GM10847 (cell line): ENCODE data around the gene RPS2.
A peak's percentile ranks its signal among the peaks of the same experiment; 100 is the strongest.

Source experiments
- POLR2A ChIP-seq: IDR thresholded peaks from 2 replicates; pipeline ENCODE4 v1.6.1; 2011; ENCODE audit not compliant: insufficient read length; ENCODE audit errors: extremely low read depth

The RPS2 gene

GRCh38 chr16:1979271-1980029 is 14.8 kb upstream of the RPS2 start:
- TF ChIP-seq POLR2A: no peak

DNA sequence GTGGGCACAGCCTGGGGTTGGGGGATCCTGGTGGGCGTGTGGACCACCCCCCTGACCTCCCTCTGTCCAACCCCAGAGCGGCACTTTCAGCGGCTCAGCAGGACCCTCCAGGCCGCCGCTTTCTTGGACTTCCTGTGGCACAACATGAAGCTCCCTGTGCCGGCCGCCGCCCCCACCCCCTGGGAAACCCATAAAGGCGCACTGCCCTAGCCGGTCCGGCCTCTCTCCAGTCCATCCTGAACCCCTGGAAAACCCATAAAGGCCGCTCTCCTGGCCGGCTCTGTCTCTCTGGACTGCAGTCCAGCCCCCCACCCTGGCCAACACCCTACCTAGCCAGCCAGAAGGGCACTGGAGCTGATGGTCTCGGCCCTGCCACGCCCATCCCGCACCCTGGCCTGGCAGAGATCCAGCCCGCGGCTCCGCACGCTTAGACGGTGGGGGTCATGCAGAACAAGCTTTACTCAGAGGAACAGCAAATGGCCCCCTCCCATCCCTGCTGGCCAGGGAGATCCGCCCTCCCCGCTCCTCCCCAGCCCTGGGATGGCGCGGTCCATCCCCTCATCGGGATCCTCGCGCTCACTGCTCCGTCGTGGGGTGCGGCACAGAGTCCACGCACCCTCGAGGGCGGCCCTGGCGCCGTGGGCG is 14.0 kb upstream of the RPS2 start:
- TF ChIP-seq POLR2A: no peak

DNA sequence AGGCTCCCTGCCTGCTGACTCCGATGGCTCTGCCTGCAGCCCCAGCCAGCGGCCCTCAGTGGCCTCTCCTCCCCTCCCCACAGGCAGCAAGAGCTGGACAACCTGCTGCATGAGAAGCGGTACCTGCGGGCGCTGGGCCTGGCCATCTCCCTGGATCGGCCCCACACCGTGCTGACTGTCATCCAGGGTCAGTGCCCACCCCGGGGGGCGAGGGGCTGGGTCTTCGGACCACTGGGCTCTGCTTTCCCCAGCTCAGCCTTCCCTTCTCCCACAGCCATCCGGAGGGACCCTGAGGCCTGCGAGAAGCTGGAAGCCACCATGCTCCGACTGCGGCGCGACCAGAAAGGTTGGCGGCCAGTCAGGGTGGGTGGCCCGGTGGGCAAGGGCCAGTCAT is 13.2 kb upstream of the RPS2 start:
- no peak for TF ChIP-seq POLR2A

DNA sequence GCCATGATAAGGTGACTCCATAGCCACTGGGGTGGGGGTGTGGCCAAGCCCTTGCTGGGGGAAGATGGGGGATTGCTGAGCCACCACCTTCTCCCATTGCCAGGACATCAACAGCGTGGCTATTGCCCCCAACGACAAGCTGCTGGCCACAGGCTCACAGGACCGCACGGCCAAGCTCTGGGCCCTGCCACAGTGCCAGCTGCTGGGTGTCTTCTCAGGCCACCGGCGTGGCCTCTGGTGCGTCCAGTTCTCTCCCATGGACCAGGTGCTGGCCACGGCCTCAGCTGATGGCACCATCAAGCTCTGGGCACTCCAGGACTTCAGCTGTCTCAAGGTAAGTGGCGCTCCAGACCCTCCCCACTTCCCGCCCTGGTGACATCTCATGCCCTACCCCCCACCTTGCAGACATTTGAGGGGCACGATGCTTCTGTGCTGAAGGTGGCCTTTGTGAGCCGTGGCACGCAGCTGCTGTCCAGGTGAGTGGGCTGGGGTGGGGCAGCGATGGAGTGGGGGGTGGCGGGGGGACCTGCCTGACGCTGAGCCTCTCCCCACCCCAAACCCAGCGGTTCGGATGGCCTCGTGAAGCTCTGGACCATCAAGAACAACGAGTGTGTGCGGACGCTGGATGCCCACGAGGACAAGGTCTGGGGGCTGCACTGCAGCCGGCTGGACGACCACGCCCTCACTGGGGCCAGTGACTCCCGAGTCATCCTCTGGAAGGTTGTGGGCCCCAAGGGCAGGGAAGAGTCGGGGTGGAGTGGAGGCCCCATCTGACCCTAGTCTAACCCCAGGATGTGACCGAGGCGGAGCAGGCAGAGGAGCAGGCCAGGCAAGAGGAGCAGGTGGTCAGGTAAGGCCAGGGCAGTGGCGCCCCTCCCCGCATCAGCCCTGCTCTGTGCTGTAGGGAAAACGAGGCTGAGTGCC is 12.6 kb upstream of the RPS2 start:
- no peak for TF ChIP-seq POLR2A

DNA sequence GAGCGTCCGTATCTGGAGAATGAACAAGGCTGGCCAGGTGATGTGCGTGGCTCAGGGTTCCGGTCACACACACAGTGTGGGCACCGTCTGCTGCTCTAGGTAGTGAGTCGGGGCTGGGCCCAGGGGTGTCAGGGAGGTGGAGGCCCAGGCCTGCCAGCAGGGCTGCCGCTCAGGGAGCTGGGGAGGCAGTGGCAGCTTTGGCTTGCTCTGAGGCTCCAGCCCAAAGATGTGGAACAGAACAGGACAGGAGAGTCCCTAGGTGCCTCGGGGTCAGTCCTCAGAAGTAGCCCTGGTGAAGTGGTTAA is 11.5 kb upstream of the RPS2 start:
- TF ChIP-seq POLR2A: no peak

GRCh38 chr16:1975432-1976215 is 11.0 kb upstream of the RPS2 start:
- no peak for TF ChIP-seq POLR2A

DNA sequence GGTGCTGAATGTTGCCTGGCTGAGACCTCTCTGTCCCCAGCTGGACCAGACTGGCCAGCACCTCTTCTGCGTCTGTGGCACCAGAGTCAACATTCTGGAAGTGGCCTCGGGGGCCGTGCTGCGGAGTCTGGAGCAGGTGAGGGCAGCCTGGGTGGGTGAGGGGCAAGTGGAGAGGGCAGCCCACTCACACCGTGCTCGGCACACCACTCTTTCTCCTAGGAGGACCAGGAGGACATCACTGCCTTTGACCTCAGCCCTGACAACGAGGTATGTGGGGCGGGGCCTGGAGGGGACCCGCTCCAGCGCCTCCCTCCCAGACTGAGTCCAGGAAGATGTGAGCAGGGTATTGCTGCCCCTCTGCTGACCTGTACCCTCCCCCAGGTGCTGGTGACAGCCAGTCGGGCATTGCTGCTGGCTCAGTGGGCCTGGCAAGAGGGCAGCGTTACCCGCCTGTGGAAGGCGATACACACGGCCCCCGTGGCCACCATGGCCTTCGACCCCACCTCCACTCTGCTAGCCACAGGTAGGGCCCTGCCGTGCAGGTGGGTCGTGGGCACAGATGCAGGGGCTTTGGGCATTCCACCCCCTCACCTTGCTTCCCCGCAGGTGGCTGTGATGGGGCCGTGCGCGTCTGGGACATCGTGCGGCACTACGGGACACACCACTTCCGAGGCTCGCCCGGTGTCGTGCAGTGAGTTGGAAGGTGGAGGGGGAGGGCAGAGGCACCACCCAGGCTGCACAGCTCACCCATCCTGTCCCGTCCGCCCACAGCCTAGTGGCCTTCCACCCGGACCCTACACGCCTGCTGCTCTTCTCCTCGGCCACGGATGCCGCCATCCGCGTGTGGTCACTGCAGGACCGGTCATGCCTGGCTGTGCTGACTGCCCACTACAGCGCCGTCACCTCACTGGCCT is 9.8 kb upstream of the RPS2 start:
- TF ChIP-seq POLR2A: no peak

DNA sequence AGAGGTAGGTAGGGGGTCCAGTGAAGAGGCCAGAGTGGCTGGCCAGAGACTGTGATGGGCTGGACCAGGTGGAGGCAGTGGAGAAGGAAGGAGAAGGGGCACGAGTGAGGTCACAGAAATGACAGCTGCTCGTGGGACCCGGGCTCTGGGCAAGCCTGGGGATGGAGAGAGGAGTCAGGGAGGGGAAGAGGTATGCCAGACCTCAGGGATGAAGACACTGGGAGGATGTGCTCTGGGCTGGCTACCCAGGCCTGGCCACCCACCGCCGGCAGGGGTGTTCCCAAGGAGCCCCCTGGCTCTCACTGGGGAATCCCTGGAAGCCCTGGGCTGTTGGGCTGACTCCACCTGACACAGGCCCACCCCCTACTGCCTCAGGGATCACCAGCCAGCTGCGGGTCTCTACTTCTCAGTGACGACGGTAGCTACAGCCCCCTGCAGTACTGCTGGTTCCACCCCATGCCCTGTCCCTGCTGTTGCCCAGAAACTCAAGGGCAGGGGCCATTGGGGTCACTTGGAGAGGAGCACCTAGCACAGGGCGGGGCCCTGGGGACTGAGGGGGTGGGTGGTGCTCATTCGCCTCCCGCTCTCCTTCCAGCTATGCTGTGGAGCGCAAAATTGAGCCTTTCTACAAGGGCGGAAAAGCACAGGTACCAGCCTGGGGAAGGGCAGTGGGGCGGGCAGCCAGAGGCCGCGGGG is 9.0 kb upstream of the RPS2 start:
- TF ChIP-seq POLR2A: no peak

DNA sequence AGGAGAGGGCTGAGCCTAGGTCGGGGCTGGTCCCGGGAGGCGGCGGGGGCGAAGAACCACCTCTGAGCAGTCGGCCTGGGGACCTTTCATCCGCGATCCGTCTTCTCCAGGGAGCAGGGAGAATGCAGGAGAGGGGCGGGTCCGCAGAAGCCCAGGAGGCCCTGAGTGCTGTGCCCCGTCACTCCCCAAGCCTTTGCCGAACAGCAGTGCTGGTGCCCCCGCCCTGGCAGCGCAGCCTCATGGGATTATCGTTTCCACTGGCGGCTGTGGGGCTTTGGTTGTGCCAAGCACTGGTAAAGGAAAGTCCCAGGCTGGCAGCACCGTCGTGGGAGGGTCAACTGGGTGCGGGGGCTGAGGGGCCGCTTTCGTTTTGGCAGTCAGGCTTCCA is 7.9 kb upstream of the RPS2 start:
- TF ChIP-seq POLR2A: no peak

- TF ChIP-seq POLR2A: peak; percentile 92
Observed at GRCh38 chr16:1971796-1972489, 7.3 kb upstream of the RPS2 start, which contains the start of gene TBL3. TSS of gene TBL3 (plus strand) at chr16:1972053. CDS start at chr16:1972165, 112 bp downstream.

GRCh38 chr16:1968146-1968953 is 3.7 kb upstream of the RPS2 start:
- TF ChIP-seq POLR2A: no peak

GRCh38 chr16:1966460-1966859 is 1.8 kb upstream of the RPS2 start, which contains the start of gene RNF151:
TSS of gene RNF151 (plus strand) at chr16:1966856. CDS start at chr16:1966882, 26 bp downstream.
- TF ChIP-seq POLR2A: no peak
